Adrenal gland (tissue), 12 donors: ENCODE data around the gene PRRT4. TPM values are rescaled to one million over a fixed set of nuclear protein-coding genes. Genes with fewer than 3 reads are reported as not detected.

Experiments used
- DNase-seq, 7 donors: peaks; one replicate each; pipeline ENCODE4 v3.0.0-alpha.2; 2019 to 2020
- H3K27ac ChIP-seq, 5 donors: fragments of 200-600 bp; sonication (generic) in 4 of 5; 1 replicate in 3 of 5; 2 replicates in 2 of 5; pipeline versions ENCODE4 v1.5.1 to v1.8.0; 2016 to 2020; ENCODE audit warnings: mild to moderate bottlenecking in 1 of 5
- H3K27me3 ChIP-seq: fragments of 200-600 bp; 2 replicates; pipeline ENCODE4 v1.8.0; 2021
- H3K36me3 ChIP-seq, 2 donors: fragments of 200-600 bp; replicated peaks in 1 of 2; 1 replicate in 1 of 2; 2 replicates in 1 of 2; pipeline versions ENCODE4 v1.5.1 to v1.8.0; 2018 to 2022
- H3K4me1 ChIP-seq, 2 donors: fragments of 200-600 bp; replicated peaks in 1 of 2; 1 replicate in 1 of 2; 2 replicates in 1 of 2; pipeline versions ENCODE4 v1.5.1 to v1.8.0; 2018 to 2021
- H3K4me3 ChIP-seq, 4 donors: fragments of 200-600 bp; sonication (generic) in 3 of 4; one replicate each; pipeline ENCODE4 v1.5.1; 2016 to 2018
- H3K9me3 ChIP-seq, 3 donors: fragments of 200-600 bp; sonication (generic) in 1 of 3; replicated peaks in 1 of 3; 1 replicate in 2 of 3; 2 replicates in 1 of 3; pipeline versions ENCODE4 v1.5.1 to v1.8.0; 2016 to 2021
- CTCF ChIP-seq, 6 experiments: fragments of 450-650 bp in 4 of 6; fragments of 200-600 bp in 2 of 6; sonication (generic) in 1 of 6; IDR thresholded peaks; 1 replicate in 5 of 6; 2 replicates in 1 of 6; pipeline versions ENCODE4 v1.5.1 to v1.8.0; 2016 to 2021; ENCODE audit warnings: antibody characterized with exemption in 6 of 6, mild to moderate bottlenecking in 2 of 6, moderate library complexity in 1 of 6
- POLR2A ChIP-seq, 2 donors: fragments of 450-650 bp; IDR thresholded peaks; one replicate each; pipeline ENCODE4 v1.6.1; 2017; ENCODE audit warnings: antibody characterized with exemption in 2 of 2, mild to moderate bottlenecking in 2 of 2, moderate library complexity in 1 of 2
- WGBS, 4 donors: extraction: QIAGEN DNeasy Blood & Tissue Kit in 2 of 4; methylation state at CpG; one replicate each; pipeline versions ENCODE4 v1.1.5 to v1.1.7; 2013 to 2017; 5-methylcytosine and 5-hydroxymethylcytosine counted together
- intact Hi-C, 2 donors: fragments of 100-400 bp; cut with DNase I; formaldehyde crosslinking; loops; one replicate each; pipeline versions ENCODE4 v1.14.1 to v1.15.0; 2022 to 2023
- polyA plus RNA-seq, 3 donors: library from polyadenylated mRNA; stranded (reverse); fragments of 200-250 nt in 2 of 3; fragments of 350-450 nt in 1 of 3; fragmentation: Illumina TruSeq in 1 of 3; extraction: RNeasy Lipid Tissue Mini Kit (QIAGEN cat#74804) in 1 of 3; gene quantifications; one replicate each; pipeline ENCODE4 v1.2.3, GENCODE V29; 2013 to 2014
- total RNA-seq, 9 donors: library from RNA; depleted of rRNA in 4 of 9; stranded (reverse); fragments of >200 nt in 4 of 9; fragments of 120-200 nt in 1 of 9; fragmentation: NEBNext Ultra II Directional in 1 of 9; extraction: Animal tissue kit (Norgen Biotek cat#: 25700) in 1 of 9; gene quantifications; one replicate each; pipeline versions ENCODE4 v1.1.0 to v1.2.4, GENCODE V29; 2013 to 2023
- donor health status: healthy with polysubstance abuse.
- donor health status: Bipolar disorder and iron deficiency.
- donor health status: DM: yes; HTN: yes; CAD: no.
- donor health status: DM: no; HTN: no; CAD: no.
- donor health status: DM: no; HTN: no; CAD: no.
- donor health status: DM: yes; HTN: yes; CAD: no.

PRRT4 gene
- total and polyA plus RNA-seq, 12 donors = 0.23 to 7.7 (median 1.1) TPM; not detected in 1

- peaks cover 0 to 71% of the 10 kb centered on the region in 2 donors for H3K36me3 ChIP-seq
Observed at GRCh38 chr7:128309124-128309523, 52.4 kb downstream of the PRRT4 start.

GRCh38 chr7:128307061-128307460 is 54.4 kb downstream of the PRRT4 start:
- peaks cover 0 to 55% of the 10 kb centered on the region in 2 donors for H3K36me3 ChIP-seq

More at GRCh38 chr7:128309124-128309523, 52.4 kb downstream of the PRRT4 start:
- no peaks in the 10 kb centered on the region for H3K27me3 ChIP-seq
- 96 to 98% (median 97%) methylated on average over 6 of the region's 6 CpGs for WGBS, 4 donors
- TF ChIP-seq CTCF (IDR thresholded peaks at IDR 0.05) = no peak
- no peak for TF ChIP-seq POLR2A (IDR thresholded peaks at IDR 0.05)
- H3K4me3 ChIP-seq = no peak overlapping the region
- DNase-seq = no peak
- intact Hi-C loops = no loop called here
- no peaks in the 10 kb centered on the region for H3K4me1 ChIP-seq
- no peaks in the 10 kb centered on the region for H3K9me3 ChIP-seq
- no peak overlapping the region for H3K27ac ChIP-seq

GRCh38 chr7:128304212-128304611 is 57.3 kb downstream of the PRRT4 start:
- H3K4me1 ChIP-seq = no peaks in the 10 kb centered on the region
- DNase-seq = no peak
- H3K36me3 ChIP-seq = peaks cover 0 to 29% of the 10 kb centered on the region in 2 donors
- TF ChIP-seq POLR2A (IDR thresholded peaks at IDR 0.05) (no peak), CTCF (IDR thresholded peaks at IDR 0.05) (no peak)
- intact Hi-C loops = no loop called here
- 89 to 100% (median 96%) methylated on average over 1 of the region's 1 CpG for WGBS, 4 donors
- no peak overlapping the region for H3K4me3 ChIP-seq
- H3K27me3 ChIP-seq = no peaks in the 10 kb centered on the region
- H3K9me3 ChIP-seq = no peaks in the 10 kb centered on the region
- no peak overlapping the region for H3K27ac ChIP-seq

More at GRCh38 chr7:128307061-128307460, 54.4 kb downstream of the PRRT4 start:
- H3K9me3 ChIP-seq = no peaks in the 10 kb centered on the region
- no peak for DNase-seq
- WGBS, 4 donors = 80 to 89% (median 85%) methylated on average over 2 of the region's 2 CpGs
- intact Hi-C loops = no loop called here
- H3K4me3 ChIP-seq = no peak overlapping the region
- no peaks in the 10 kb centered on the region for H3K27me3 ChIP-seq
- H3K27ac ChIP-seq = no peak overlapping the region
- H3K4me1 ChIP-seq = no peaks in the 10 kb centered on the region
- TF ChIP-seq POLR2A (IDR thresholded peaks at IDR 0.05) = no peak
- no peak for TF ChIP-seq CTCF (IDR thresholded peaks at IDR 0.05)

GRCh38 chr7:128303643-128304042 is 57.8 kb downstream of the PRRT4 start:
- no peak for TF ChIP-seq POLR2A (IDR thresholded peaks at IDR 0.05)
- no peak for TF ChIP-seq CTCF (IDR thresholded peaks at IDR 0.05)

More at GRCh38 chr7:128303643-128304042, 57.8 kb downstream of the PRRT4 start:
- Histone ChIP-seq H3K36me3 (peaks cover 0 to 25% of the 10 kb centered on the region in 2 donors), H3K27me3 (no peaks in the 10 kb centered on the region), H3K4me1 (no peaks in the 10 kb centered on the region), H3K9me3 (no peaks in the 10 kb centered on the region), H3K4me3 (no peak overlapping the region), H3K27ac (no peak overlapping the region)
- intact Hi-C loops = no loop called here
- 84 to 90% (median 87%) methylated on average over 5 of the region's 5 CpGs for WGBS, 4 donors
- no peak for DNase-seq
